Upper lobe of right lung (tissue), 1 donor: ENCODE data around the gene BRWD1. TPM values are rescaled to one million over a fixed set of nuclear protein-coding genes. Genes with fewer than 3 reads are reported as not detected.
A peak's percentile ranks its signal among the peaks of the same experiment; 100 is the strongest.

Experiments used
- ATAC-seq: fragments of 200-7000 bp; cut with Tn5 transposase; one replicate; pipeline ENCODE4 v1.9.1; 2020; ENCODE audit warnings: mild to moderate bottlenecking, moderate library complexity
- DNase-seq: peaks from one replicate; pipeline ENCODE4 v3.0.0-alpha.2; 2020
- H3K27ac ChIP-seq: fragments of 200-600 bp; one replicate; pipeline ENCODE4 v1.8.0; 2022
- H3K27me3 ChIP-seq: fragments of 200-600 bp; one replicate; pipeline ENCODE4 v1.8.0; 2022; ENCODE audit warnings: mild to moderate bottlenecking
- H3K36me3 ChIP-seq: fragments of 200-600 bp; one replicate; pipeline ENCODE4 v1.8.0; 2022
- H3K4me1 ChIP-seq: fragments of 200-600 bp; one replicate; pipeline ENCODE4 v1.8.0; 2022
- H3K4me3 ChIP-seq: fragments of 200-600 bp; one replicate; pipeline ENCODE4 v1.8.0; 2022; ENCODE audit warnings: mild to moderate bottlenecking
- H3K9me3 ChIP-seq: fragments of 200-600 bp; one replicate; pipeline ENCODE4 v1.8.0; 2022
- intact Hi-C: fragments of 100-400 bp; cut with DNase I; formaldehyde crosslinking; loops from one replicate; pipeline ENCODE4 v1.11.0; 2022
- total RNA-seq: library from RNA; stranded (reverse); fragmentation: NEBNext Ultra II Directional; extraction: Animal tissue kit (Norgen Biotek cat#: 25700); gene quantifications from one replicate; pipeline ENCODE4 v1.2.1, GENCODE V29; 2021
- TF ChIP-seq, protein P1 (sequence below): fragments of 200-600 bp; IDR thresholded peaks from one replicate; pipeline ENCODE4 v1.8.0; 2022; ENCODE audit warnings: antibody characterized with exemption
- donor health status: DM: no; HTN: yes; CAD: no; lungs with severe emphysema.

The BRWD1 gene
- total RNA-seq, 1 donor from 2014 or later, result 40.5 TPM

DNA sequence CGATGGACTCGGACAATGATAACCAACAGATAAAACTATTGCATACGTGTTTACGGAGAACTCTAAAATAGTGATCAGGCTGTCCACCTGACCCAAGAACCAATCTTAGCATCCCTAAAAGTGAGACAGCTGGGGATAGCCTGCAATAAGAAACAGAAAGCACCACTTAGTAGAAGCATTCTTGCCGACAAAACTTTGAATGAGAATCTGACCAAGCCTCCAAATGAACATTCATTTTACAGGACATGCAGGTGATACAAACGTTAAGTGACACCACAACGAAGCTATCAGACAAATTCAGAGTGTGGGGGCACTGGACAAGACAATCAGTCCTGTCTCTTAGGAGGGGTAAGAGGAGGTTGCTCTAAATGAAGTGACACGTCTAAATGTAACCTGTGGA is 131.4 kb downstream of the BRWD1 start:
- ATAC-seq (no peak), DNase-seq (no peak)
- H3K4me1 ChIP-seq, result peaks cover 17% of the 10 kb centered on the region
- no peaks in the 10 kb centered on the region for H3K9me3 ChIP-seq
- TF ChIP-seq, protein P1, sequence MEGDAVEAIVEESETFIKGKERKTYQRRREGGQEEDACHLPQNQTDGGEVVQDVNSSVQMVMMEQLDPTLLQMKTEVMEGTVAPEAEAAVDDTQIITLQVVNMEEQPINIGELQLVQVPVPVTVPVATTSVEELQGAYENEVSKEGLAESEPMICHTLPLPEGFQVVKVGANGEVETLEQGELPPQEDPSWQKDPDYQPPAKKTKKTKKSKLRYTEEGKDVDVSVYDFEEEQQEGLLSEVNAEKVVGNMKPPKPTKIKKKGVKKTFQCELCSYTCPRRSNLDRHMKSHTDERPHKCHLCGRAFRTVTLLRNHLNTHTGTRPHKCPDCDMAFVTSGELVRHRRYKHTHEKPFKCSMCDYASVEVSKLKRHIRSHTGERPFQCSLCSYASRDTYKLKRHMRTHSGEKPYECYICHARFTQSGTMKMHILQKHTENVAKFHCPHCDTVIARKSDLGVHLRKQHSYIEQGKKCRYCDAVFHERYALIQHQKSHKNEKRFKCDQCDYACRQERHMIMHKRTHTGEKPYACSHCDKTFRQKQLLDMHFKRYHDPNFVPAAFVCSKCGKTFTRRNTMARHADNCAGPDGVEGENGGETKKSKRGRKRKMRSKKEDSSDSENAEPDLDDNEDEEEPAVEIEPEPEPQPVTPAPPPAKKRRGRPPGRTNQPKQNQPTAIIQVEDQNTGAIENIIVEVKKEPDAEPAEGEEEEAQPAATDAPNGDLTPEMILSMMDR, result no peak
- intact Hi-C loops, result no loop called here
- no peak overlapping the region for H3K27ac ChIP-seq
- no peaks in the 10 kb centered on the region for H3K27me3 ChIP-seq
- peak overlapping the region; percentile 91 for H3K4me3 ChIP-seq
- peaks cover 10% of the 10 kb centered on the region for H3K36me3 ChIP-seq

DNA sequence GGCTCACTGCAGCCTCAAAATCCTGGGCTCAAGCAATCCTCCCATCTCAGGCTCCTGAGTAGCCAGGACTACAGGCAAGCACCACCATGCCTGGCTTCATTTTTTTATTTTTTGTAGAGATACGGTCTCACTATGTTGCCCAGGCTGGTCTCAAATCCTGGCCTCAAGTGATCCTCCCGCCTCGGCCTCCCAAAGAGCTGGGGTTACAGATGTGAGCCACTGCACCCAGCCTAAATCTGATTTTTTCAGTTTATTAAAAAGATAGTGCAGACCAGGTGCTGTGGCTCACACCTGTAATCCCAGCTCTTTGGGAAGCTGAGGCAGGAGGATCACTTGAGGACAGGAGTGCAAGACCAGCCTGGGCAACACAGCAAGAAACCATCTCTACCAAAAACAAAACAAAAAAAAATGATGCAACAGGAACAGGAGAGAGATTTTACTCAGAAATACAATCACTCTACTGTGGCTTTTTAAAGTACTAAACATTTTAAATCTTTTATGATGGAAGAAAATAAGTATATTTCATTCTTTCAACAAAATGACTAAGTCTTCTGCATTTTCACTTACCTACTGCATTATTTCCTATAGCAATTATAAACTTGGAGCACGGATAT is 132.1 kb downstream of the BRWD1 start:
- TF ChIP-seq, protein P1, result no peak
- no peaks in the 10 kb centered on the region for H3K9me3 ChIP-seq
- intact Hi-C loops, result no loop called here
- DNase-seq, result no peak
- no peak overlapping the region for H3K27ac ChIP-seq
- H3K27me3 ChIP-seq, result no peaks in the 10 kb centered on the region
- H3K4me3 ChIP-seq, result no peak overlapping the region
- H3K4me1 ChIP-seq, result peaks cover 17% of the 10 kb centered on the region
- ATAC-seq, result no peak
- peaks cover 15% of the 10 kb centered on the region for H3K36me3 ChIP-seq

DNA sequence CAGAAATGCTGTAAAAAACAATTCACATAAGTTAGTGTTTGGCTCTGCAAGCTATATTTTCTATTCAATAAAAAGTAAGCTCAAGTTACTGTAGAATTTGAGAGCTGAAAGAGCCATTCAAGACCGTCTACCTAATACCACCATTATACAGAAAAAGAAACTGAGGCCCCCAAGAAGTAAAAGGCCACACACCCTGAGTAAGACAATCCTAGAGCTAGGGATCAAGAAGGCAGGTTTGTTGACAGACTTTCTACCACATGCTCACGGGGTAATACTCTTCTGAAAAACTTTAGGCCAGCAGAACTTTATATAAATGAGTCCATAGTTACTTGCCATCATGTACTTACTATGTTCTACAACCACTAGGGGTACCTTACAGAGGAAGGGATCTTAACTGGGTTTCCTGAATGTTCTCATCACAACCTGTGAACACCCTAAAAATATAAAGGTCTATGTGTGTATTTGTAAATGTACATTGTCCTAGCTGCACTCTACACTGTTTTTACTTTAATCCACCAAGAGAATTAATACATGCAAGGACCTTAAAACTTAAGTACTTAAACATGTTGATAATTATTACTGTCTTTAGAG is 132.9 kb downstream of the BRWD1 start:
- Histone ChIP-seq H3K4me1 (peaks cover 17% of the 10 kb centered on the region), H3K36me3 (peaks cover 19% of the 10 kb centered on the region), H3K9me3 (no peaks in the 10 kb centered on the region), H3K27ac (no peak overlapping the region), H3K4me3 (no peak overlapping the region), H3K27me3 (no peaks in the 10 kb centered on the region)
- TF ChIP-seq, protein P1, result peak; percentile 14
- no peak for ATAC-seq
- intact Hi-C loops, result no loop called here
- DNase-seq, result no peak

DNA sequence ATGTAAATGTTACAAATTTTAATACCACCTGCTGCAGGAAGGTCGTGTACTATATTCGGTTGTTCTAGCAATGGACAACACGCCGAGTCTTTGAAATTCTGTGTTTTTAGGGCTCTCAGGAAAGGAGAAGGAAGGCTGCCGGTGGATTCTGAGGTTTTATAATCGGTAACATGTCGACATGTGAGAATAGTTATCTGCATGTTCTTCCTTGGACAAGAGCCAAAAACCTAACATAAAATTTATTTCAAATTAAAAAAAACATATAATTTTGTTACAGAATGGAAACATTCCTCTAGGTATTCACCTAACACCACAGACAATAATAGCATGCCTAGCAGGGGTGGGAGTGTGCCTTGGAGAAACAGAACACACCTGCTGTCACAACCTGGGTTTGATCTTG is 135.0 kb downstream of the BRWD1 start:
- Histone ChIP-seq H3K4me3 (no peak overlapping the region), H3K36me3 (peaks cover 26% of the 10 kb centered on the region), H3K4me1 (peaks cover 11% of the 10 kb centered on the region), H3K9me3 (no peaks in the 10 kb centered on the region), H3K27me3 (no peaks in the 10 kb centered on the region), H3K27ac (no peak overlapping the region)
- intact Hi-C loops, result no loop called here
- TF ChIP-seq, protein P1, result no peak
- ATAC-seq, result no peak
- DNase-seq, result no peak

DNA sequence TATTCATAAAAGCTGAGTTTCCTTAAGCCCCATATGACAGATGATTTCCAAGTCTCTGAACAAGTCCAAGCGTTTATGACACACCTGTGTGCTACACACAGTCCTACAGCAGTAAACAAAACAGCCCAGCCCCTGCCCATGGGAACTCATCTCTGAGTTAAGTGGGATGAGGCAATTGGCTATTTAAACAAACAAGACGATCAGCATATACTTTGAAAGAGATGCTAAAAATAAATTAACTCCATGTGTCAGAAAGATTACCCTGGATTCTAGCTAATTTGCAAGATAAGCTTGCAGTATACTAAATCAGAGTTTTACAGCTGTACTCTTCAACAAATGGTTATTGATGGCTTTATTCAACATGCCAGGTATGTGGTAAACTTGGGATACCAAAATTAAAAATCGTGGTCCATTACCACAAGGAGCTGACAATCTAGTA is 137.1 kb downstream of the BRWD1 start:
- Histone ChIP-seq H3K27me3 (no peaks in the 10 kb centered on the region), H3K4me3 (no peak overlapping the region), H3K36me3 (peaks cover 32% of the 10 kb centered on the region), H3K4me1 (no peaks in the 10 kb centered on the region), H3K9me3 (no peaks in the 10 kb centered on the region), H3K27ac (no peak overlapping the region)
- DNase-seq (no peak), ATAC-seq (no peak)
- intact Hi-C loops, result no loop called here
- TF ChIP-seq, protein P1, result no peak
